ENCODE results near the gene TSPAN4.
A peak's percentile ranks its signal among the peaks of the same experiment; 100 is the strongest.

TSPAN4 gene

GRCh38 chr11:889257-889656 lies 46.6 kb downstream of the TSPAN4 start:
- no peak for DNase-seq (ENCODE audit: low read depth)

GRCh38 chr11:889687-890475 lies 47.2 kb downstream of the TSPAN4 start:
- no peak for DNase-seq (ENCODE audit: low read depth)

- DNase-seq (ENCODE audit: low read depth) = no peak
Observed at GRCh38 chr11:890794-891540, 48.3 kb downstream of the TSPAN4 start.

DNA sequence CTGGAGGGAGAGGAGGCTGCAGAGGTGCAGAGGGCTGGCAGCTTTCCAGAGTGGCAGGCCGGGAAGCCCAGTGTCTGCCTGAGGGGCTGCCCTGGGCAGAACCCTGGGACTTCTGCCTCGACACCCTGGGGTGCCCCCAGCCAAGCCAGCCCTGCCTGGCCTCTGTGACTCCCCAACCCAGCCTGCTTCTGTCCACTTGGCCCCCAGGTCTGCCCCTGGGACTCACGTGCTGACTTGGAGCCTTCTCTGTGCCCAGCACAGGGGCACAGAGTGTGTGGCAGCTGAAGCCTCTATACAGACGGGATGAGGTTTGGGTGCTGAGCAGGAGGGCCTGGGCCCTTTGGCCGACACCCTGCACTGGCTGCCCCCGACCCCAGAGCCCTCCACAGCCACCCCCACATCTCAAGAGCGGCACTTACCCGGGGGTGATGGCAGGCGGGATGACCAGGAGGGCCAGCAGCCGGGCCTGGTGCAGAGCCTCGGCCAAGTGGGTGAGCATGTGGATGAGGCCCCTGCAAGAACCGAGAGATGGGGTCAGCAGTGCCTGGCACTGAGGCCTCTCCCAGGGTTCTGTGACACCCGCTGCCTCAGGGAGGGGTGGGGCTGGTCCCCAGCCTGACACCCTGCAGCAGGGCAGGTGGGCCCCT lies 50.5 kb downstream of the TSPAN4 start:
- no peak for DNase-seq (ENCODE audit: low read depth)

DNA sequence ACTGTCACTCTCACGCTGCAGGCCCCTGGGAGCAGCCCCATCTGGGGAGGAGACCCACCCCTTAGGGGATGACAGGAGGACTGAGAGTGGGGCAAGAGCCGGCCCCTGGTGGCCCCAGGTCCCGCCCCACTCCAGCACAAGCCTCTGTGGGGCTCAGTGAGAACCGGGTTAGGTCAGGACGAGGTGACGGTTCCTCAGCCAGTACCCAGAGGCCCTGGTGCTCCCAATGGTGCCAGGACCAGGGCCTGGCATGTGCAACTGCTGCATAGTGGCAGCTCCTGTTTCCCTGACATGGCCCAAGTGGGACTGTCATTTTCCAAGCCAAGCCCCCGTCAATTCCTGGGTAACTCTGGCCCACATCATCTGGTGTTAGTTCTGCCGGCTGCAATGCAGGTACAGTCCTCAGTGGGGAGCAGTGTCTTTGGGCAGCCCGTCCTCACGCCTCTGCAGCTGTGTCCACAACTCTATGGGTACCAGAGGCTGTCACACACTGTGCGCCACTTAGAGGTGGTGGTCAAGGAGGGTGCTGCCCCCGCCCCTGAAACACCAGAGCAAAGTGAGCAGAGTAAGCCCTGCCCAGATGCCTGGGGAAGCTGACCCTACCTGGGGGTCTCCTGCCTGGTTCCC lies 52.0 kb downstream of the TSPAN4 start:
- DNase-seq (ENCODE audit: low read depth) = no peak

- DNase-seq (ENCODE audit: low read depth) = no peak
Observed at GRCh38 chr11:895331-896110, 52.9 kb downstream of the TSPAN4 start.

DNA sequence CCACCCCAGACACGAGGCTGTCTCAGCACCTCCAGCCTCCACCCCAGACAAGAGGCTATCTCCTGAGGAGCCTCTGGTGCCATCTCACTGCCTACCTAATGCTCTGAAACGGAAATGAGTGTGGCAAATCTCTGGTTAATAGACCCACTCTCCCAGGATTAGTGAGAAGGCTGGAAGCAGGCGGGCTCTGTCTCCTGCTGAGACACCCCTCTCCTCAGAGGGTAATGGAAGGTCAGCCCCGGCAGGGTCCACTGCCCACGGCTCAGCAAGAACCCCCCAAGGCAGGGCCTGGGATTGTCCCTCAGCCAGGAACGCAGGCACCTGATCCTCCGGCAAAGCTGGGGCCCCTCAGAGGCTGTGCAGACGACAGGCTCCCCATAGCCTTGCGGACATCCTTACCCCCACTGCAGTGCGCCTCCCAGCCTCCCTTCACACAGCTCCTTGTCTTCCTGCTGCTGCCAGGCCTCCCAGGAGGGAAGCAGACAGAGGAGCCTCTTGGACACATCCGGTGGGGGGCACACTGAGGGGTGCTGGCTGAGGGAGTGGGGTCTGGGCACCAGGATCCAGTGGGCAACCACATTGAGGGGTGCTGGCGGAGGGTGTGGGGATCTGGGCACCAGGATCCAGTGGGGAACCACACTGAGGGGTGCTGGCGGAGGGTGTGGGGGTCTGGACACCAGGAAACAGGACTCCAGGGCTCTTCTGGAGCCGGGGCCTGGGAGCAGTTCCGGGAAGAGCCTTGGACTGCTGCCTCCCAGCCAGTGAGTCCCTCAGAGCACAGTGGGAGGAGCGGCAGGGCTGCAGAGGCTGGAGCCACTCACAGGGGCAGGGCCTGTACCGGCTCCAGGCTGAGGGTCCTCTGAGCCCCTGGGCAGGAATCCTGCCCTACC lies 54.8 kb downstream of the TSPAN4 start:
- no peak for DNase-seq (ENCODE audit: low read depth)

DNA sequence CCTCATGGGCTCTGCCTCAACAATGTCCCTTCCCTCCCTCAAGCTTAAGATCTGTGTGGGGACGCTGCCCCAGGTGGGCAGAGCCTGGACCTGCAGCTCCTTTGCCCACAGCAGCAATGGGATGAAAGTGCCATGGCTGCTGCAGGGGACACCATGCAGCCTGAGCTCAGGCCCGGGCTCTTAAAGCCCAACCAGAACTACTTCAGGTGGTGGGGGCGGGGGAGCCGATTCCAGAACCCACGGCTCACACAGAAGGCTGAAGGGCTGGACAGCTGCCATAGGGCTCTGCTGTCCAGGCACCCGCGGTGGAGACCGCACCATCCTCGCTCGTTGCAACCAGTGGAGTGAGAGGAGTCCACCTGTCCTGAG lies 55.5 kb downstream of the TSPAN4 start:
- DNase-seq (ENCODE audit: low read depth) = no peak

DNA sequence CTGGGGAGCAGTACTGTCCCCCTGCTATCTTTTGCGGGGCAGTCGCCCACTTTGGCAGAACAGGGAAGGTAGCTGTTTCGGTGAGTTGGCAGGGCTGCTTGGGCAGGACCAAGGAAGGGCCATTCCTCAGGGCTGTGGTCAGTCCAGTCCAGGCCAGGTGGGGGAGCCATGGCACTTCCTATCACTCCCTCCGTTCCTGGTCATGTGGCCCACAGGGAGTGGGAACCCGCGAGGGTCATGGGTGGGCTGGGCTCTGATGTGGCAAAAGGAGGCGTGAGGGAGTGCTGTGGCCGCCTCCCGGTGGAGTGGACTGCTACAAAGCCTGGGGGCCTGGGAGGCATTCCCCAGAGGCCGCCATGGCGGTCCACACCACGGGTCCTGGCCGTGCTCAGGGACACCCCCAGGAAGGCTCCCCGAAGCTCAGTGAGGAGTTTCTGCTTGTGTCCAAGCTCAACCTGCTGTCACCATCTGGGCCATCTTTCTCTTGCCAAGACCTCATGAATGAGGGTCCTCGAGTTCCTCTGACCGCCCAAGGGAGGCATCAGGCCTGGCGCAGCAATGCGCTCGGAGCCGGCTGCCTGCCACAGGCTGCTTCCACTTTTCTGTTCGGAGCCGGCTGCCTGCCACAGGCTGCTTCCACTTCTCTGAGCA lies 56.0 kb downstream of the TSPAN4 start:
- DNase-seq (ENCODE audit: low read depth) = no peak

DNA sequence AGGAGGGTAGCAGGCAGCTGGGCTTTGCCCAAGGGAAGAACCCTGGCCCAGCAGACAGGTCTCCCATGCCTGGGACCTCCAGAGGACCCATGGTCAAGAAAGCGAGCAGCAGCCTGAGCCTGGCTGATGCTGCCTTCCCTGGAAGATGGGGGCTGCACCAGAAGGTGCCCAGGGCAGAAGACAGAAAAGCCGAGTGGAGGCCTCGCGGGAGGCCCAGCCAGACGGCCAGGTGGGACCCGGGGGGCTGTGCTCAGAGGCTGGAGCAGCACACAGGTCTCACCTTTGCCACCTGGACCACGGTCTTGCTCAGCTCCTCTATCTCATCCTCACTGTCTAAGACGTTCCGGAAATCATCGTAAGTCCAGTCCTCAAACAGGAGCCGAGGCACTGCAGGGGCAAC lies 57.1 kb downstream of the TSPAN4 start:
- no peak for DNase-seq (ENCODE audit: low read depth)

GRCh38 chr11:900545-900944 lies 57.9 kb downstream of the TSPAN4 start:
- no peak for DNase-seq (ENCODE audit: low read depth)

GRCh38 chr11:901452-902061 lies 58.9 kb downstream of the TSPAN4 start:
- DNase-seq (ENCODE audit: low read depth) = no peak

GRCh38 chr11:904380-904779 lies 61.7 kb downstream of the TSPAN4 start:
- no peak for DNase-seq (ENCODE audit: low read depth)

DNA sequence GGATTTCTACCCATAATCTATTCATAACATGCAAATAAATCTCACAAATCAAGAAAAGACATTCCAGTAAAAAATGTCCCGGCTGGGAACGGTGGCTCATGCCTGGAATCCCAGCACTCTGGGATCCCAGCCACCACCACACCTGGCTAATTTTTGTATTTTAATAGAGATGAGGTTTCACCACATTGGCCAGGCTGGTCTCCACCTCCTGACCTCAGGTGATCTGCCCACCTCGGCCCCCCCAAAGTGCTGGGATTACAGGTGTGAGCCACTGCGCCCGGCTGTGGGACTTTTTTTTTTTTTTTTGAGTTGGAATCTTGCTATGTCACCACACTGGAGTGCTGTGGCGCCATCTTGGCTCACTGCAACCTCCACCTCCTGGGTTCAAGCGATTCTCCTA lies 63.3 kb downstream of the TSPAN4 start:
- DNase-seq (ENCODE audit: low read depth) = no peak

DNA sequence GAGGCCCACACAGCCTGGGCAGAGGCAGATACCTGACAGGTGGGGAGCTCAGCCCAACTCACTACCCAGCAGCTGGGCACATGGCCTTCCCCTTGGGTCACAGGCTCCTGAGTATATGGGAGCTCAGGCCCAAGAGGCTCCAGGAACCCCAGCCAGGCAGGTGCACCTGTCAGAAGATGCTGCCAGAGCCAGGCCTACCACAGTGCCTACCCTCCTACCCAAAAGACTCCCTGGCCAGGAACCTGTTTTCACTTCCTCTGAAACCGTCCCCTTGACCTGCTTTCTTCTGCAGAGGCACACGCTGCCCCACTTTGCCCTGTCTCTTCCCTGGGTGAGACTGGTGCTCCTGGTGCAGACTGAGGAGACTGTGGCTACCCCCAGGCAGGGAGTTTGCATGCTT lies 65.0 kb downstream of the TSPAN4 start:
- no peak for DNase-seq (ENCODE audit: low read depth)

- no peak for DNase-seq (ENCODE audit: low read depth)
Observed at GRCh38 chr11:908273-908672, 65.6 kb downstream of the TSPAN4 start.

DNA sequence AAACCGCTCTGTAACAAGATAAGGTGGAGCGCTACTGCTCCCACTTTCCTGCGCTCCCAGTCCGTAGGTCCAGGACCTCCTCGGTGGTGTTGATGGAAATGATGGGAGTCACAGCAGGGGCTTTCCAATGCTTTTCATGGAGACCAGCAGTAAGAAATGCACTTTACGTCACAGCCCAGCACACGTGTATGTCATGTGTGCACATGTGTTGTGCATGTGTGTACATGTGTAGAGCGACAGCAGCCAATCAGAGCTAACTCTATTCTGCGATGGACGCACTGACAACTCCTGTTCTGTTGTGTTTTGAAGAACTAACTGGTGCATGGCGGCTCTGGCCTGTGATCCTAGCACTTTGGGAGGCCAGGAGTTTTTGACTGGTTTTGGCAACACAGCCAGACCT lies 66.8 kb downstream of the TSPAN4 start:
- no peak for DNase-seq (ENCODE audit: low read depth)

- DNase-seq (ENCODE audit: low read depth) = no peak
Observed at GRCh38 chr11:910044-910588, 67.5 kb downstream of the TSPAN4 start.

- peak; percentile 26 for DNase-seq (ENCODE audit: low read depth)
Observed at GRCh38 chr11:910589-911030, 68.0 kb downstream of the TSPAN4 start, which contains the start of gene CHID1. Gene CHID1 (minus strand): TSS chr11:910810. CDS start chr11:904816, 5,994 bp downstream.
